IMR-90 (cell line): ENCODE measurements around the gene FAM180A. TPM values are rescaled to one million over a fixed set of nuclear protein-coding genes. Genes with fewer than 3 reads are reported as not detected.

Source experiments
- ATAC-seq: fragments of 200-7000 bp; cut with Tn5 transposase; 2 replicates; pipeline ENCODE4 v1.9.1; 2020; ENCODE audit warnings: low read depth, mild to moderate bottlenecking, moderate library complexity
- BruUV-seq: library from RNA; stranded (reverse); fragments of 400-500 nt; replicated peaks from 2 replicates; lab custom pipeline; 2021; lab: Mats Ljungman, UMichigan
- CTCF ChIA-PET: fragments of 300-600 bp; formaldehyde crosslinking; extraction: SDS; loops from one replicate; lab custom pipeline; 2021; ENCODE audit warnings: antibody characterized with exemption; lab: Yijun Ruan, JAX
- POLR2A ChIA-PET: fragments of 300-600 bp; sonication (Branson Sonifier 250); formaldehyde crosslinking; loops from one replicate; lab custom pipeline; 2022; ENCODE audit warnings: antibody characterized with exemption; ENCODE audit not compliant: unreplicated experiment; lab: Charles Lee
- DNase-seq: peaks from one replicate; pipeline ENCODE4 v3.0.0; 2013
- H2AFZ ChIP-seq: replicated peaks from 2 replicates; pipeline ENCODE3; 2013; ENCODE audit warnings: low read length, mild to moderate bottlenecking; ENCODE audit not compliant: poor library complexity
- H2AK5ac ChIP-seq: 2 replicates; pipeline ENCODE4 v1.6.1; 2013; ENCODE audit warnings: low read depth, low read length, inconsistent platforms
- H2AK9ac ChIP-seq: replicated peaks from 2 replicates; pipeline ENCODE3; 2013; ENCODE audit warnings: mild to moderate bottlenecking, low read depth, low read length, moderate library complexity; ENCODE audit not compliant: poor library complexity
- H2BK120ac ChIP-seq: 2 replicates; pipeline ENCODE4 v1.6.1; 2013; ENCODE audit warnings: low read depth, low read length, inconsistent platforms
- H2BK15ac ChIP-seq: 3 replicates; pipeline ENCODE4 v1.6.1; 2013; ENCODE audit warnings: low read depth, low read length, inconsistent platforms
- H2BK20ac ChIP-seq: 2 replicates; pipeline ENCODE4 v1.6.1; 2013; ENCODE audit warnings: low read depth, mild to moderate bottlenecking, inconsistent platforms, low read length, moderate library complexity
- H2BK5ac ChIP-seq: 2 replicates; pipeline ENCODE4 v1.6.1; 2013; ENCODE audit warnings: mild to moderate bottlenecking, low read depth, low read length, inconsistent platforms; ENCODE audit not compliant: poor library complexity, severe bottlenecking
- H3K14ac ChIP-seq: replicated peaks from 2 replicates; pipeline ENCODE4 v1.6.1; 2013; ENCODE audit warnings: low read depth, low read length, inconsistent platforms
- H3K18ac ChIP-seq: 2 replicates; pipeline ENCODE4 v1.6.1; 2013; ENCODE audit warnings: low read depth, low read length, control low read depth
- H3K23ac ChIP-seq: 2 replicates; pipeline ENCODE4 v1.6.1; 2013; ENCODE audit warnings: low read depth, low read length, inconsistent platforms
- H3K27ac ChIP-seq: 2 replicates; pipeline ENCODE4 v1.5.1; 2013; ENCODE audit warnings: mild to moderate bottlenecking, control low read depth, low read length; ENCODE audit not compliant: insufficient read depth
- H3K27me3 ChIP-seq: 2 replicates; pipeline ENCODE4 v1.6.1; 2013; ENCODE audit warnings: low read length; ENCODE audit not compliant: control insufficient read depth, insufficient read depth
- H3K36me3 ChIP-seq: 2 replicates; pipeline ENCODE4 v1.6.1; 2013; ENCODE audit warnings: low read length, mixed read lengths; ENCODE audit not compliant: control insufficient read depth, insufficient read depth
- H3K4ac ChIP-seq: 2 replicates; pipeline ENCODE4 v1.6.1; 2013; ENCODE audit warnings: low read depth, low read length, inconsistent platforms
- H3K4me1 ChIP-seq: 2 replicates; pipeline ENCODE4 v1.6.1; 2013; ENCODE audit warnings: low read length, mixed read lengths; ENCODE audit not compliant: control insufficient read depth, insufficient read depth
- H3K4me2 ChIP-seq: 2 replicates; pipeline ENCODE4 v1.6.1; 2013; ENCODE audit warnings: low read depth, mild to moderate bottlenecking, control low read depth, low read length, moderate library complexity
- H3K4me3 ChIP-seq: 2 replicates; pipeline ENCODE4 v1.5.1; 2013; ENCODE audit warnings: low read depth, mild to moderate bottlenecking, control low read depth, low read length, moderate library complexity; ENCODE audit not compliant: insufficient read depth
- H3K56ac ChIP-seq: 2 replicates; pipeline ENCODE4 v1.6.1; 2013; ENCODE audit warnings: low read length, inconsistent platforms; ENCODE audit not compliant: insufficient read depth; ENCODE audit errors: extremely low read depth
- H3K79me1 ChIP-seq, 2 experiments: 2 replicates each; pipeline ENCODE4 v1.6.1; 2013; ENCODE audit warnings: low read length in 2 of 2, inconsistent platforms in 1 of 2, low read depth in 1 of 2
- H3K9ac ChIP-seq: 2 replicates; pipeline ENCODE4 v1.6.1; 2013; ENCODE audit warnings: low read depth, low read length, control low read depth
- H3K9me1 ChIP-seq: 2 replicates; pipeline ENCODE4 v1.6.1; 2013; ENCODE audit warnings: low read length, inconsistent platforms; ENCODE audit not compliant: insufficient read depth
- H3K9me3 ChIP-seq: 2 replicates; pipeline ENCODE4 v1.6.1; 2013; ENCODE audit warnings: low read length; ENCODE audit not compliant: control insufficient read depth, insufficient read depth
- H4K20me1 ChIP-seq: 2 replicates; pipeline ENCODE4 v1.6.1; 2013; ENCODE audit warnings: low read length, inconsistent platforms; ENCODE audit not compliant: insufficient read depth
- H4K5ac ChIP-seq: 2 replicates; pipeline ENCODE4 v1.6.1; 2013; ENCODE audit warnings: mild to moderate bottlenecking, low read depth, low read length, control low read depth
- H4K8ac ChIP-seq, 2 experiments: 2 replicates each; pipeline ENCODE4 v1.6.1; 2013; ENCODE audit warnings: low read depth in 2 of 2, low read length in 2 of 2, control low read depth in 1 of 2, inconsistent platforms in 1 of 2
- H4K91ac ChIP-seq: 2 replicates; pipeline ENCODE4 v1.6.1; 2013; ENCODE audit warnings: low read depth, low read length, inconsistent platforms; ENCODE audit not compliant: insufficient read depth
- BHLHE40 ChIP-seq: fragments of 150-350 bp; IDR thresholded peaks from 2 replicates; pipeline ENCODE4 v1.6.1; 2016; ENCODE audit warnings: mild to moderate bottlenecking, low read depth, low read length
- CHD1 ChIP-seq: IDR thresholded peaks from 2 replicates; pipeline ENCODE4 v1.6.1; 2012; ENCODE audit warnings: low read depth, low read length, improper control_type of control experiment
- FOS ChIP-seq: fragments of 150-350 bp; IDR thresholded peaks from 2 replicates; pipeline ENCODE4 v1.6.1; 2016; ENCODE audit warnings: low read depth, low read length
- MAFK ChIP-seq: IDR thresholded peaks from 2 replicates; pipeline ENCODE4 v1.6.1; 2012; ENCODE audit warnings: low read depth, low read length, improper control_type of control experiment
- MAZ ChIP-seq: IDR thresholded peaks from 2 replicates; pipeline ENCODE4 v1.6.1; 2012; ENCODE audit warnings: low read depth, mild to moderate bottlenecking, low read length, improper control_type of control experiment, moderate library complexity, borderline replicate concordance
- MXI1 ChIP-seq: IDR thresholded peaks from 2 replicates; pipeline ENCODE4 v1.6.1; 2012; ENCODE audit warnings: low read depth, mild to moderate bottlenecking, low read length, moderate library complexity, borderline replicate concordance
- NFE2L2 ChIP-seq: fragments of 150-350 bp; IDR thresholded peaks from 2 replicates; pipeline ENCODE4 v1.6.1; 2016; ENCODE audit warnings: low read depth, mild to moderate bottlenecking, low read length
- RCOR1 ChIP-seq: IDR thresholded peaks from 2 replicates; pipeline ENCODE4 v1.6.1; 2012; ENCODE audit warnings: mild to moderate bottlenecking, low read length, improper control_type of control experiment; ENCODE audit not compliant: insufficient replicate concordance
- RFX5 ChIP-seq: IDR thresholded peaks from 2 replicates; pipeline ENCODE4 v1.8.0; 2012; ENCODE audit warnings: low read depth, mild to moderate bottlenecking, low read length, moderate library complexity
- SMC3 ChIP-seq: fragments of 150-350 bp; IDR thresholded peaks from 2 replicates; pipeline ENCODE4 v1.6.1; 2016; ENCODE audit warnings: low read depth, mild to moderate bottlenecking, antibody characterized with exemption, low read length, moderate library complexity
- WGBS, 2 experiments: methylation state at CpG; one replicate each; pipeline versions ENCODE4 v1.1.5 to v1.1.7; 2013; ENCODE audit warnings: missing lambda C conversion rate in 2 of 2; ENCODE audit not compliant: insufficient read length in 1 of 2; ENCODE audit errors: extremely low coverage in 2 of 2; 5-methylcytosine and 5-hydroxymethylcytosine counted together
- dilution Hi-C: fragments of 300-500 bp; cut with HindIII; formaldehyde crosslinking; loops from one replicate; pipeline ENCODE4 v1.14.3; 2018; ENCODE audit warnings: low sequenced_read_pairs; ENCODE audit not compliant: unreplicated experiment
- in situ Hi-C: fragments of 300-500 bp; cut with MboI; formaldehyde crosslinking; loops from 3 replicates; pipeline ENCODE4 v1.14.3; 2019; ENCODE audit warnings: low sequenced_read_pairs, inconsistent platforms, mixed read lengths
- intact Hi-C: fragments of 100-400 bp; cut with micrococcal nuclease; formaldehyde crosslinking; loops from 2 replicates; pipeline ENCODE4 v1.10.0; 2022
- polyA plus RNA-seq, 3 experiments: library from polyadenylated mRNA; depleted of rRNA; stranded (reverse); fragments of >200 nt; gene quantifications; 2 replicates each; pipeline ENCODE4 v1.2.3, GENCODE V29; 2012; ENCODE audit warnings: low replicate concordance in 1 of 3
- total RNA-seq: library from RNA; depleted of rRNA; stranded (reverse); fragments of >200 nt; gene quantifications from 2 replicates; pipeline ENCODE4 v1.2.3, GENCODE V29; 2012
- TF ChIP-seq, protein P1 (sequence below): fragments of 150-350 bp; IDR thresholded peaks from 2 replicates; pipeline ENCODE4 v1.6.1; 2017; ENCODE audit warnings: mild to moderate bottlenecking, antibody characterized with exemption, low read length, low read depth
- TF ChIP-seq, protein P2 (sequence below): fragments of 150-350 bp; IDR thresholded peaks from 2 replicates; pipeline ENCODE4 v1.6.1; 2016; ENCODE audit warnings: low read depth, mild to moderate bottlenecking, low read length, moderate library complexity, borderline replicate concordance
- TF ChIP-seq, protein P3 (sequence below): conservative IDR thresholded peaks from 2 replicates; pipeline ENCODE4 v1.5.1; 2012; ENCODE audit warnings: mild to moderate bottlenecking, low read depth, low read length, improper control_type of control experiment

The FAM180A gene
- total and polyA plus RNA-seq, 2 of the 4 experiments (the other 2 are of a cell fraction), result 1.3 to 2.0 TPM

DNA sequence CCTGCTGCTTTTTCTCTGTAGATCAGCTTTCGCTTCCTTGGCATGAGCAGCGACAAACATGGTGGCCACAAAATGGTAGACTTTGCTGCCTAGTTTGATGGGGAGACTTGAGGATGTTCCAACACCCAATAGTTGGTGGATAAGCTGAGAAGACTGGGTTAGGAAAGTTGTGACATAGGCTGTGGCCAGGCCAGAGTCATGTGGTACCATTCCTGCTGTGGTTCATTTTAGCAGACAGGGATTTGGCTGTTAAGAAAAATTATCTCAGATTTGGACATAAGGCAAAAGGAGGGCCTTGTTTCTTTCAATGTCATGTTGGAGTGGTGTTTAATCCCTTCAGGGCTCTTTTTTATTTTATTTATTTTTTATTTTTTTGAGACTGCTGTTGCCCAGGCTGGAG is 26.6 kb upstream of the FAM180A start:
- Histone ChIP-seq H4K20me1 (no peaks in the 10 kb centered on the region), H3K27me3 (no peaks in the 10 kb centered on the region), H3K4ac (peak overlapping the region; percentile 64), H3K9me3 (peaks cover 4% of the 10 kb centered on the region; the same call in 1 of the 2 replicates), H3K4me3 (no peak overlapping the region), H2BK5ac (peak overlapping the region; percentile 17), H2BK120ac (peak overlapping the region; percentile 82), H2BK20ac (peak overlapping the region; percentile 75), H3K36me3 (no peaks in the 10 kb centered on the region), H3K56ac (no peak overlapping the region), H3K4me1 (peaks cover 16% of the 10 kb centered on the region), H2AFZ (peak overlapping the region; percentile 24), H4K5ac (peak overlapping the region; percentile 2; the same call in 1 of the 2 replicates), H4K8ac (peak overlapping the region in 1 of 2 experiments; percentile 39; a peak in 2 of 4 replicates), H4K91ac (peak overlapping the region; percentile 34), H3K9ac (no peak overlapping the region), H3K23ac (peak overlapping the region; percentile 31; the same call in 1 of the 2 replicates), H3K9me1 (peaks cover 18% of the 10 kb centered on the region), H3K14ac (peak overlapping the region; percentile 37; the same call in 1 of the 2 replicates), H3K79me1 (0 out of 4 replicates have a peak, but pooled peaks cover 0 to 3% of the 10 kb centered on the region in 2 experiments), H3K27ac (no peak overlapping the region), H2AK5ac (peak overlapping the region; percentile 27), H3K4me2 (no peak overlapping the region), H3K18ac (no peak overlapping the region; the same call in 1 of the 2 replicates), H2AK9ac (no peak overlapping the region), H2BK15ac (peak overlapping the region; percentile 69; the same call in 2 of the 3 replicates)
- CTCF ChIA-PET, result no interaction called here
- intact Hi-C loops, result no loop called here
- no CpG with 5 or more reads among the region's 2 CpGs for WGBS, 2 experiments
- in situ Hi-C loops, result no loop called here
- BruUV-seq, result no TSS peak
- POLR2A ChIA-PET, result no interaction called here
- DNase-seq (no peak), ATAC-seq (no peak)
- TF ChIP-seq, protein P1, sequence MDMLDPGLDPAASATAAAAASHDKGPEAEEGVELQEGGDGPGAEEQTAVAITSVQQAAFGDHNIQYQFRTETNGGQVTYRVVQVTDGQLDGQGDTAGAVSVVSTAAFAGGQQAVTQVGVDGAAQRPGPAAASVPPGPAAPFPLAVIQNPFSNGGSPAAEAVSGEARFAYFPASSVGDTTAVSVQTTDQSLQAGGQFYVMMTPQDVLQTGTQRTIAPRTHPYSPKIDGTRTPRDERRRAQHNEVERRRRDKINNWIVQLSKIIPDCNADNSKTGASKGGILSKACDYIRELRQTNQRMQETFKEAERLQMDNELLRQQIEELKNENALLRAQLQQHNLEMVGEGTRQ, result no peak
- TF ChIP-seq CHD1 (no peak), MAFK (no peak), RCOR1 (no peak), RFX5 (no peak), MAZ (no peak), FOS (no peak), MXI1 (no peak), BHLHE40 (no peak), NFE2L2 (no peak), SMC3 (no peak)
- TF ChIP-seq, protein P2, sequence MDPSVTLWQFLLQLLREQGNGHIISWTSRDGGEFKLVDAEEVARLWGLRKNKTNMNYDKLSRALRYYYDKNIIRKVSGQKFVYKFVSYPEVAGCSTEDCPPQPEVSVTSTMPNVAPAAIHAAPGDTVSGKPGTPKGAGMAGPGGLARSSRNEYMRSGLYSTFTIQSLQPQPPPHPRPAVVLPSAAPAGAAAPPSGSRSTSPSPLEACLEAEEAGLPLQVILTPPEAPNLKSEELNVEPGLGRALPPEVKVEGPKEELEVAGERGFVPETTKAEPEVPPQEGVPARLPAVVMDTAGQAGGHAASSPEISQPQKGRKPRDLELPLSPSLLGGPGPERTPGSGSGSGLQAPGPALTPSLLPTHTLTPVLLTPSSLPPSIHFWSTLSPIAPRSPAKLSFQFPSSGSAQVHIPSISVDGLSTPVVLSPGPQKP, result no peak
- TF ChIP-seq, protein P3, sequence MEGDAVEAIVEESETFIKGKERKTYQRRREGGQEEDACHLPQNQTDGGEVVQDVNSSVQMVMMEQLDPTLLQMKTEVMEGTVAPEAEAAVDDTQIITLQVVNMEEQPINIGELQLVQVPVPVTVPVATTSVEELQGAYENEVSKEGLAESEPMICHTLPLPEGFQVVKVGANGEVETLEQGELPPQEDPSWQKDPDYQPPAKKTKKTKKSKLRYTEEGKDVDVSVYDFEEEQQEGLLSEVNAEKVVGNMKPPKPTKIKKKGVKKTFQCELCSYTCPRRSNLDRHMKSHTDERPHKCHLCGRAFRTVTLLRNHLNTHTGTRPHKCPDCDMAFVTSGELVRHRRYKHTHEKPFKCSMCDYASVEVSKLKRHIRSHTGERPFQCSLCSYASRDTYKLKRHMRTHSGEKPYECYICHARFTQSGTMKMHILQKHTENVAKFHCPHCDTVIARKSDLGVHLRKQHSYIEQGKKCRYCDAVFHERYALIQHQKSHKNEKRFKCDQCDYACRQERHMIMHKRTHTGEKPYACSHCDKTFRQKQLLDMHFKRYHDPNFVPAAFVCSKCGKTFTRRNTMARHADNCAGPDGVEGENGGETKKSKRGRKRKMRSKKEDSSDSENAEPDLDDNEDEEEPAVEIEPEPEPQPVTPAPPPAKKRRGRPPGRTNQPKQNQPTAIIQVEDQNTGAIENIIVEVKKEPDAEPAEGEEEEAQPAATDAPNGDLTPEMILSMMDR, result no peak
- dilution Hi-C loops, result no loop called here
